Measurements from ENCODE around the gene SETD4. TPM values are rescaled to one million over a fixed set of nuclear protein-coding genes. Genes with fewer than 3 reads are reported as not detected.
"Not testable (repeated sequence)": the region's sequence is repeated elsewhere in the genome, so short reads cannot be mapped to it uniquely, and the experiment has no call there.

Gene SETD4
- total RNA-seq, 1 donor from 2014 or later, result 21.4 TPM

DNA sequence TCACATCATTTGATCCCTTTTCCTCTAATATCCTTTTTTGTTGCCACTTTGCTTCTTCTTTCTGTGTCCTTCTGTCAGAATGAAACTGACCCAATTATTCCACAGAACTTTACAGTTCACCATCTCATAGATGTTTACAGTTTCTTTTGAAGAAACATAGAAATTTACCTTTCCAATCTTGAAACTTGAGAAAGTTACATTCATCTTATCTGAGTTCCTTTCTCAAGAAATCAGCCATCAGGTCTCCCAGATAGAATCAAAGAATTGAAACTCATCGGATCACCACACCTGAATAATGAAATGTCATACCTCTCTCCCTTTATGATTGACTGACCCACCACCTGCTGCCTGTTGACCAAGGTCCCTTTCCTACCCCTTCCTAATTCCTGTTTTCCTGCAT lies 33.2 kb upstream of the SETD4 start:
- intact Hi-C loops (cut with micrococcal nuclease), result no loop called here
- no peaks in the 10 kb centered on the region for H3K4me1 Mint-ChIP-seq (ENCODE audit: low read depth)
- H3K4me3 Mint-ChIP-seq (ENCODE audit: low read depth), result no peak overlapping the region
- peaks cover 18% of the 10 kb centered on the region for H3K9me3 Mint-ChIP-seq
- H3K27me3 Mint-ChIP-seq (ENCODE audit: low read depth), result no peaks in the 10 kb centered on the region
- no peak for DNase-seq (ENCODE audit: low spot score)
- H3K27ac Mint-ChIP-seq, result no peak overlapping the region
- H3K36me3 Mint-ChIP-seq (ENCODE audit: low read depth), result peaks cover 6% of the 10 kb centered on the region

DNA sequence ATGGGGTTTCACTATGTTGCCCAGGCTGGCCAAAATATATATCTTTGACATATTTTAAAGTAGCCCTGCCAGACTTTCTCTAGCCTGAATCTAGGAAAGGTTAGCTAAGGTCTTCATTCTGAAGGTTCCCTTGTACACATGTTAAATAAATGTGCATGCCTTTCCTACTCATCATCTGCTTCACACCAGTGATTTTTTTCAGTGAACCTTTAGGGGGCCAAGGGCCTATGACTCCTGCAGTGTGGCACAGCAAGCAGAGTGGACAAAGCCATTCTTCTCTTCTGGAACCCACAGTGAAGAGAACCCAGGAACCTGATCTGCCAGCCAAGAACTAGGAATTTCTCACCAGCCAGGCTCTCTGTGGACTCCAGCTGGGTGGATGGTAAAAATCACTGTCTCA lies 32.4 kb upstream of the SETD4 start:
- no peak for DNase-seq (ENCODE audit: low spot score)
- no peaks in the 10 kb centered on the region for H3K4me1 Mint-ChIP-seq (ENCODE audit: low read depth)
- peaks cover 6% of the 10 kb centered on the region for H3K36me3 Mint-ChIP-seq (ENCODE audit: low read depth)
- no peak overlapping the region for H3K4me3 Mint-ChIP-seq (ENCODE audit: low read depth)
- peaks cover 18% of the 10 kb centered on the region for H3K9me3 Mint-ChIP-seq
- intact Hi-C loops (cut with micrococcal nuclease), result no loop called here
- H3K27me3 Mint-ChIP-seq (ENCODE audit: low read depth), result no peaks in the 10 kb centered on the region
- H3K27ac Mint-ChIP-seq, result no peak overlapping the region

DNA sequence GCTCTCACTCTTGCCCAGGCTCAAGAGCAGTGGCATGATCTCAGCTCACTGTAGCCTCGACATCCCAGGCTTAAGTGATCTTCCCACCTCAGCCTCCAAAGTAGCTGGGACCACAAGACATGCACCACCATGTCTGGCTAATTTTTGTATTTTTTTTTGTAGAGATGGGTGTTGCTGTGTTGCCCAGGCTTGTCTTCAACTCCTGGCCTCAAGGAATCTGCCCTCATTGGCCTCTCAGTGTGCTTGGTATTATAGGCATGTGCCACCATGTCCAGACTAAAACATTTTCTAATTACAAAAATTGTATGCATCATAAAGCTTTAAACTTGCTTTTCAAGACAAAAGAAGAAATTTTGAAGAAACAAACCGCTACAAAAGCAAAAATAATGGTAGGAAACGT lies 29.6 kb upstream of the SETD4 start:
- intact Hi-C loops (cut with micrococcal nuclease), result no loop called here
- Mint-ChIP-seq H3K4me3 (ENCODE audit: low read depth) (no peak overlapping the region), H3K9me3 (peaks cover 15% of the 10 kb centered on the region), H3K27me3 (ENCODE audit: low read depth) (no peaks in the 10 kb centered on the region), H3K27ac (no peak overlapping the region), H3K36me3 (ENCODE audit: low read depth) (peaks cover 6% of the 10 kb centered on the region), H3K4me1 (ENCODE audit: low read depth) (peaks cover 6% of the 10 kb centered on the region)
- no peak for DNase-seq (ENCODE audit: low spot score)

DNA sequence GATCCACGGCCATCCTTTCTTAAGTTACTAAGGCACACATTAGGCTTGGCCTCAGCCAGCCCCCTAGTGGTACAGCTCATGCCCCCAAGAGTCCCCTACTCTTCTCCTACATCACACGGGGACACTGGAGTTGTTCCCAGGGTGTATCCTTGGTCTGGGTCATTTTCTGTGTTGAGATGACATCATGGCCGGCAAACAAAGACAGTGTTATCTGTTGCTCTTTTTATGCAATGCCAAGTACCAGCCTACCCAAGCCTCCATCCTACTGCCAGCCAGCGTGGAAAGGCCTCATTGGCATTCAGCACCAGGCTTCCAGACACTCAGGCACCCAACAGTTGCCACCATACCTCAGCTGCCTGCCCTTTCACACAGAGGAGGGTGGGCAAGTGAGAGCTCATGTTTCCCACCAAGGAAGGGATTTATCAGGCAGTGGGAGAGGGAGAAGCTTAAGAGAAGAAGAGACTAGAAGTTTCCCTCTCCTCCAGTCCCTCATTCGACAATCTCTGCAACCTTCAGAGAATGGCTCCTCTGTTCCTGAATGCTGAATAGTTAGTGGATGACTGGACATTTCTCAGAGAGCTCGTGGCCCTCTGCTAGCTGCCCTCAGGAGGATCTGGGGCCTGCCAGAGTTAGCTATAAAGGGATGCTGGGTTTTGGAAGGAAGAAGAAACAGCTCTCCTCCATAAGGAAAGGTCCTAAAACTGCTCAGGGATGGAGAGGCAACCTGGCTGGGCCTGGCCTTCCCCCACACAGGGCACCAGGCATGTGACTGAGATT lies 27.2 kb upstream of the SETD4 start:
- Mint-ChIP-seq H3K27me3 (ENCODE audit: low read depth) (no peaks in the 10 kb centered on the region), H3K4me1 (ENCODE audit: low read depth) (peaks cover 6% of the 10 kb centered on the region)

DNA sequence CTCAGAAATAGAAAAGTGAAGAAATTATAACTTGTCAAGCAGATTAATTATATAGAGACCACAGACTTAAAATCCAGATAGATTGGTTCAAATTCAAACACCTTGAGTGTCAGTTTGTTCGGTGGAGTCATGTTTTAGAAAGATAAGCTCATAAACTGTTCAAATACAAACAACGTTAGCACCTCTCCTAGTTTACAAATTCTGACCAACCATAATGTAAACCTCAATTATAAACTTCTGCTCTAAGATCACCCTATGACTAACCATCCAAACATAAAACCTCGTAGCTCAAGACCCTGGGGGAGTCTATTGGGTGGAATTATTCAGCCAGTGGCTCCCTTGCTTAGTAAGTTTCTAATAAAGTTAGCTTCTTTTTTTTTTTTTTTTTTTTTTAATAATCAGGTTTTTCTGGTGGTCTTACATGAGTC lies 21.9 kb upstream of the SETD4 start:
- Mint-ChIP-seq H3K4me3 (ENCODE audit: low read depth) (no peak overlapping the region), H3K9me3 (peaks cover 7% of the 10 kb centered on the region), H3K27ac (no peak overlapping the region), H3K4me1 (ENCODE audit: low read depth) (peaks cover 26% of the 10 kb centered on the region), H3K36me3 (ENCODE audit: low read depth) (no peaks in the 10 kb centered on the region), H3K27me3 (ENCODE audit: low read depth) (no peaks in the 10 kb centered on the region)
- DNase-seq (ENCODE audit: low spot score), result no peak
- intact Hi-C loops (cut with micrococcal nuclease), result no loop called here

More for the DNA sequence above, 27.2 kb upstream of the SETD4 start:
- Mint-ChIP-seq H3K27ac (no peak overlapping the region), H3K9me3 (no peaks in the 10 kb centered on the region), H3K4me3 (ENCODE audit: low read depth) (no peak overlapping the region), H3K36me3 (ENCODE audit: low read depth) (no peaks in the 10 kb centered on the region)
- intact Hi-C loops (cut with micrococcal nuclease), result no loop called here
- DNase-seq (ENCODE audit: low spot score), result no peak

DNA sequence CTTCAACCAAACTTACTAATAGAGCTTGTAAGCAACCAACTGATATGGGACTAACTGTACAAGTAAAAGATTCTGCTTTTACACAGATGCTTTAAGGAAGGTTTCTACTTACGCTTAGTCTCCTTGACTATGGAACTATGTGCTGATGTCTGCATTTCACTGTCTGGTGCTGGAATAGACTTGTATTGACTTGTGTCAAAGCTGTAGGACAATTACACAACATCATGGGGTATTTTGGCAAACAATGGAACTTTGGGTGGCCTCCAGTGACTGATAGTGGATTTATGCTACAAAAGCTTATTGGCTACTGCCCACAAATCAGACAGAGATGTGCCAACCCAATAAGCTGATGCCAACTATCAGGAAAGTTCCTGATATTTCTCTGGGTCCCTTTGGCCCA lies 20.1 kb upstream of the SETD4 start:
- Mint-ChIP-seq H3K4me3 (ENCODE audit: low read depth) (no peak overlapping the region), H3K27me3 (ENCODE audit: low read depth) (no peaks in the 10 kb centered on the region), H3K36me3 (ENCODE audit: low read depth) (no peaks in the 10 kb centered on the region), H3K27ac (no peak overlapping the region), H3K9me3 (peaks cover 7% of the 10 kb centered on the region), H3K4me1 (ENCODE audit: low read depth) (peaks cover 34% of the 10 kb centered on the region)
- intact Hi-C loops (cut with micrococcal nuclease), result no loop called here
- no peak for DNase-seq (ENCODE audit: low spot score)

DNA sequence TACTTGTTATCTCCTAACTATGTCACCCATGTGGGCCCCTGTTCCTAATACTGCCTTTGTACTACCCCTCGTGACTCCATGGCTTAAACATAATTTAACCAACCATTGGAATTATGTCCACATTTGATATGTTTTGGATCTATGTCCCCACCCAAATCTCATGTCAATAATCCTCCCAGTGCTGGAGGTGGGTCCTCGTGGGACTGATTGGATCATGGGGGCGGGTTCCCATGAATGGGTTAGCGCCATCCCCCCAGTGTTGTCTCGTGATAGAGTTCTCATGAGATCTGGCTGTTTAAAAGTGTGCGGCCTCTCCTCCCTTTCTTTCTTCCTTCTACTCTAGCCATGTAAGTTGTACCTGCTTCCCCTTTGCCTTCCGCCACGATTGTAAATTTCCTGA lies 19.3 kb upstream of the SETD4 start:
- DNase-seq (ENCODE audit: low spot score), result no peak
- H3K36me3 Mint-ChIP-seq (ENCODE audit: low read depth), result no peaks in the 10 kb centered on the region
- H3K9me3 Mint-ChIP-seq, result peaks cover 7% of the 10 kb centered on the region

DNA sequence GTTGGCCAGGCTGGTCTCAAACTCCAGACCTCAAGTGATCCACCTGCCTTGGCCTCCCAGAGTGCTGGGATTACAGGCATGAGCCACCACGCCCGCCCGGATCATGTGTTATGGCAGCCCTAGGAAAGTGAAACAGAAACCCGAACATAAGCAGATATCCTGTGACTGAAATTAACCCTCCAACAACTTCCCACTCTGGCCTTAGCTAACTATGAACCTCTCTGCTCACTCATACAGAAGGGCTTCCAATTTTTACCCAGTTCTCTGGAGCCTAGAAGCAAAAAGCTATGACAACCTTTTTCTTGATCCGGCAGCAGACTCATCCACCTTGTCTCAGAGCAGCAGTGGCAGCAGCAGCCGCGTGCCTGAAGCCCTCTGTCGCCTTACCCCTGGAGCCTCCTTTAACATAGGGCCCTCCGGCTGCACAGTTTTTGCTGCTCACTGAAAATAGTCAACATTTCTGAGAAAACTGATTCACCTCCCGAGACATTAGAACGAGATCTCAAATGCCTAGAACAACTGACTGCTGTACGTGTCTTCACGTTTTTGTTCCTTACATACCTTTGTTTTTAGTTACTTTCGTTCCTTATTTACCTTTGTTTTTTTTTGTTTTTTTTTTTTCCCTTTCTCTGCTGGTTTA lies 18.8 kb upstream of the SETD4 start:
- DNase-seq (ENCODE audit: low spot score), result peak; percentile 32
- intact Hi-C loops (cut with micrococcal nuclease), result no loop called here
- Mint-ChIP-seq H3K4me3 (ENCODE audit: low read depth) (peak overlapping the region; percentile 51), H3K9me3 (peaks cover 7% of the 10 kb centered on the region), H3K36me3 (ENCODE audit: low read depth) (no peaks in the 10 kb centered on the region), H3K4me1 (ENCODE audit: low read depth) (peaks cover 35% of the 10 kb centered on the region), H3K27me3 (ENCODE audit: low read depth) (no peaks in the 10 kb centered on the region), H3K27ac (peak overlapping the region; percentile 87)

More for the DNA sequence above, 19.3 kb upstream of the SETD4 start:
- peak overlapping the region; percentile 87 for H3K27ac Mint-ChIP-seq
- no peaks in the 10 kb centered on the region for H3K27me3 Mint-ChIP-seq (ENCODE audit: low read depth)
- peaks cover 35% of the 10 kb centered on the region for H3K4me1 Mint-ChIP-seq (ENCODE audit: low read depth)
- H3K4me3 Mint-ChIP-seq (ENCODE audit: low read depth), result peak overlapping the region; percentile 35
- intact Hi-C loops (cut with micrococcal nuclease), result no loop called here

DNA sequence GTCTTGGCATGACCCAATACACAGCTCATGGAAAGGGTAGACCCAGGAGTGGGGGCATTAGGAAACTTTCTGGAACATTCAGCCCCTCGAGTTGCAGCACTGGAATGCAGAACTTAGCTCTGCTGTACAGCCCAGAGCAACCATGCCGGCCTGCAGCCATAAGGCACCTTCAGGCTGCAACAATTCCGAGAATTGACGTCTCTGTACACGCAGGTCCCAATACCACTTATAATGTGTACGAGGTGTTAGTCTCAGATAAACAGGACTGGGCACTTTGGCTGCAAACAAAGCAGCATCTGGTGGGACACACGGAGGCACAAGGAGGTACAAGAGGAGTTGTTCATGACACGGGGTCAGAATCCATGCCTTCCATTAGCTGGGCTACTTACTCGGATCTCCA lies 17.4 kb upstream of the SETD4 start:
- no peak for DNase-seq (ENCODE audit: low spot score)
- Mint-ChIP-seq H3K4me1 (ENCODE audit: low read depth) (peaks cover 41% of the 10 kb centered on the region), H3K27ac (no peak overlapping the region), H3K9me3 (peaks cover 7% of the 10 kb centered on the region), H3K36me3 (ENCODE audit: low read depth) (peaks cover 8% of the 10 kb centered on the region), H3K4me3 (ENCODE audit: low read depth) (no peak overlapping the region), H3K27me3 (ENCODE audit: low read depth) (no peaks in the 10 kb centered on the region)
- intact Hi-C loops (cut with micrococcal nuclease), result no loop called here

DNA sequence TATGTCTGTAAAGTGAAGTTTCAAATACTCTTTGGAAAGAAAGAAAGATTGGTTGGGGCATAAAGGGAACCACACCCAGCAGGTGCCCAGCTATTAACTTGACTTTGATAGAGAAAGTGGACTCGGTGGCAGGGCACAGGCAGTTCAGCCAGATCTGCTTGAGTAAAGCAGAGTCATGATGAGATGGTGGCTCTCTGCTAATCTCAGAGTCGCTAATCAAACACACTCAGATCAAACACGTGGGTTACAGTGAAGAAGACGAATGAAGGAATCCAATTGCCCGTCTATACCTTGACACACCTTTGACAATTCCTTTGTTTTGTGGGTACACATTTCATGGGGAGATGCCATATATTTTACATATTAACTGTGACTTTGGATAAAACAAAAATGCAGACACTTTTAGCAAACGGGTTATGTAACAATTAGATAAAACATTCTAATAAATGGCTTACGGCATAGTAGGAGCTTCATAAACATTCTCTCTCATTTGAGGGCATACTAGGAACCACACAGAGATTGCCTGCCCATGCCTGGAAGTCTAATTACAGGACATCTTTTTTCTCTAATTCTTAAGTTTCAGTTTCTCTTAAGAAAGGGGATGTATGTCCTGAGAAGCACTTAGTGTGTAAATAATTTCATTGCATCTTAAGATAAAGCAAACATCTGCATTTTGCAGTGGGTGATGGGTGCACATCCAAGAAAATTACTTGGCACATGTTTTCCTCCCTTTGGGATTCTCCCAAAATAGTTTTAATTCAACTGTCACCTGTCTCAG lies 16.7 kb upstream of the SETD4 start:
- no peak for DNase-seq (ENCODE audit: low spot score)
- Mint-ChIP-seq H3K36me3 (ENCODE audit: low read depth) (peaks cover 14% of the 10 kb centered on the region), H3K27me3 (ENCODE audit: low read depth) (no peaks in the 10 kb centered on the region), H3K4me3 (ENCODE audit: low read depth) (no peak overlapping the region), H3K27ac (no peak overlapping the region), H3K4me1 (ENCODE audit: low read depth) (peaks cover 47% of the 10 kb centered on the region), H3K9me3 (peaks cover 7% of the 10 kb centered on the region)
- intact Hi-C loops (cut with micrococcal nuclease), result no loop called here

DNA sequence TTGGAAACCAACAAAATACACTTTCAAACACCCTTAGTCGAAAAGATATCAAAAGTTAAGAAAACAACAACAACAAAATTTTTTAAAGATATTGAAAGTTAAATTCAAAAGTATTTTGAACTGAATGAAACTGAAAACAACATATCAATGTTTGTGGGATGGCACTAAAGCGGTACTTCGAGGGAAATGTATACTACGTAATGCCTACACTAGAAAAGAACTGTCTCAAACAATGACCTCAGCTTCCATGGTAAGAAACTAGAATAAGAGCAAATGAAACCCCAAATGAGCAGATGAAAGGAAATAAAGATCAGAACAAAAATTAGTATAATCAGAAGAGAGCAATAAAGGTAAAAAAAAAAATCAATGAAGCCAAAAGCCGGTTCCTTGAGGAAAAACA lies 15.6 kb upstream of the SETD4 start:
- Mint-ChIP-seq H3K27ac (peak overlapping the region; percentile 72), H3K36me3 (ENCODE audit: low read depth) (peaks cover 25% of the 10 kb centered on the region), H3K9me3 (peaks cover 7% of the 10 kb centered on the region), H3K4me1 (ENCODE audit: low read depth) (peaks cover 56% of the 10 kb centered on the region), H3K4me3 (ENCODE audit: low read depth) (no peak overlapping the region), H3K27me3 (ENCODE audit: low read depth) (no peaks in the 10 kb centered on the region)
- DNase-seq (ENCODE audit: low spot score), result no peak
- intact Hi-C loops (cut with micrococcal nuclease), result no loop called here

DNA sequence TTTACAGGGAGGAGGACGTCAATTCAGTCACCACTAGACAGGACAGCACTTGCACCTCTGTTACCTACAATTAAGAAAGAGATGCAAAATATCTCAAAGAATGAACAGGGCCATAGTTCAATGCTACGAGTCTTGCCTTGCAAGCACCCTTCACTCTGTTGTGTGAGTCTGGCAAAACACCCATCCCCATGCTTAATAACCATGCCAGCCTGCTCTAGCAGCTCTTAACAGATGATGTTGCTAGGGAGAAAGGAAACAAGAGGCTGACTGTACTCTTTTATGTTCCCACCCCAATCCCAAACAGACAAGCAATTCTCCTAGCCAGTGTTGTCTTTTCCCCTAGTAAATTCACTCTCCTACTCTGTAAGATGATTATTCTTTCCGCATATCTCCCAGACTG lies 14.8 kb upstream of the SETD4 start:
- Mint-ChIP-seq H3K9me3 (peaks cover 7% of the 10 kb centered on the region), H3K4me1 (ENCODE audit: low read depth) (peaks cover 63% of the 10 kb centered on the region), H3K27ac (peak overlapping the region; percentile 72), H3K4me3 (ENCODE audit: low read depth) (no peak overlapping the region), H3K36me3 (ENCODE audit: low read depth) (peaks cover 33% of the 10 kb centered on the region), H3K27me3 (ENCODE audit: low read depth) (no peaks in the 10 kb centered on the region)
- DNase-seq (ENCODE audit: low spot score), result no peak
- intact Hi-C loops (cut with micrococcal nuclease), result no loop called here

DNA sequence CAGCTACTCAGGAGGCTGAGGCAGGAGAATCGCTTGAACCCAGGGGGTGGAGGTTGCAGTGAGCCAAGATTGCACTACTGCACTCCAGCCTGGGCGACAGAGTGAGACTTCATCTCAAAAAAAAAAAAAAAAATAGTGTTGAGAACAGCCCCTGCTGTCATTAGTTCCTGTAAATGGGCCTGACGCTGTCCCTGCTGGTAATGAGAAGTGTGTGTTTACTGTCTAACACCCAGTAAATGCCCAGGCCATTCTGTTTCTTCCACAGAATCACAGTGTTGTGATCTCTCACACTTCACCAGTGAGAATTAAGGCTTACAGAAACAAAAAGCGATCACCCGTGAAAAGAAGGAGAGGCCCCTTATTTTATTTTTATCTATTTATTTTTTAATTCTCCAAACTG lies 13.6 kb upstream of the SETD4 start:
- H3K4me3 Mint-ChIP-seq (ENCODE audit: low read depth); H3K27ac Mint-ChIP-seq; H3K27me3 Mint-ChIP-seq (ENCODE audit: low read depth); H3K9me3 Mint-ChIP-seq; DNase-seq (ENCODE audit: low spot score); intact Hi-C loops (cut with micrococcal nuclease): not testable (repeated sequence)
- Mint-ChIP-seq H3K4me1 (ENCODE audit: low read depth) (peaks cover 57% of the 10 kb centered on the region), H3K36me3 (ENCODE audit: low read depth) (peaks cover 43% of the 10 kb centered on the region)
